GM13977 (cell line): ENCODE results near the gene HECW1.

Experiments used
- DNase-seq: peaks from one replicate; pipeline ENCODE4 v3.0.0; 2012; ENCODE audit warnings: low spot score
- CTCF ChIP-seq: IDR thresholded peaks from 2 replicates; pipeline ENCODE4 v1.5.1; 2012; ENCODE audit warnings: mild to moderate bottlenecking, control low read depth; ENCODE audit not compliant: insufficient read depth; ENCODE audit errors: extremely low read depth, missing control alignments
- in situ Hi-C: fragments of 300-500 bp; cut with MboI; formaldehyde crosslinking; loops from one replicate; pipeline ENCODE4 v1.12.0; 2022; ENCODE audit warnings: low sequenced_read_pairs, low pct_unique_long_range_greater_than_20kb, mixed read lengths, inconsistent platforms; ENCODE audit not compliant: unreplicated experiment

The HECW1 gene

GRCh38 chr7:43536773-43537172 lies 424.3 kb downstream of the HECW1 start:
- DNase-seq: no peak
- in situ Hi-C loops: no loop called here

GRCh38 chr7:43537765-43538403 lies 425.4 kb downstream of the HECW1 start:
- DNase-seq: no peak
- in situ Hi-C loops: no loop called here

More at GRCh38 chr7:43536773-43537172, 424.3 kb downstream of the HECW1 start:
- no peak for TF ChIP-seq CTCF

GRCh38 chr7:43538404-43538771 lies 425.9 kb downstream of the HECW1 start:
- in situ Hi-C loops: no loop called here
- no peak for TF ChIP-seq CTCF
- DNase-seq: no peak

More at GRCh38 chr7:43537765-43538403, 425.4 kb downstream of the HECW1 start:
- TF ChIP-seq CTCF: no peak

- no peak for DNase-seq
- TF ChIP-seq CTCF: no peak
- in situ Hi-C loops: no loop called here
These were observed 428.0 kb downstream of the HECW1 start for GRCh38 chr7:43540471-43540870.

DNA sequence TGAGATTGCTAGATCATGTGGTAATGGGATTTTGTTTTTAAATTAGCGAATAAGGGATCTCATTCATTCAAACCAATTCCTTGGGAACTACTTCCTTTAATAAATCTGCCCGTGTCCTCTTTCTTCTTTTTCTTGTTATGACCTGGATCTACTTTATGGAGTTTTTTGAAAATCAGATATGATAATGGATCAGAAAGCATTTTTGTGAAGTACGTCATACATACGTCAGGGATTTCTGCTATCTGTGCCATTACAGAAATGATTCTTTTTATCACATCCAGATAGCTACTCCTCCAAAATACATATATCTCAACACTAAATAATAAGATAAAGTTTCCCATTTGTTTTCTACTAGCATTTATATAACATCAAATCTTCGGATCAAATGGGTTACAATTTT lies 430.3 kb downstream of the HECW1 start:
- in situ Hi-C loops: no loop called here
- DNase-seq: no peak
- no peak for TF ChIP-seq CTCF

- no peak for DNase-seq
- TF ChIP-seq CTCF: no peak
- in situ Hi-C loops: no loop called here
These were observed 433.8 kb downstream of the HECW1 start for GRCh38 chr7:43546231-43546630.
